AG09319 (cell line): ENCODE results near the gene ZC2HC1B.

Experiments used
- DNase-seq: peaks from one replicate; pipeline ENCODE4 v3.0.0-alpha.2; 2010; ENCODE audit warnings: low read depth; ENCODE audit errors: extremely low read depth
- TF ChIP-seq, protein P1 (sequence below): IDR thresholded peaks from 2 replicates; pipeline ENCODE4 v1.5.1; 2011; ENCODE audit warnings: low read depth, mild to moderate bottlenecking, inconsistent platforms, low read length, moderate library complexity

The ZC2HC1B gene

GRCh38 chr6:143885116-143885515 is 20.8 kb downstream of the ZC2HC1B start:
- TF ChIP-seq, protein P1, sequence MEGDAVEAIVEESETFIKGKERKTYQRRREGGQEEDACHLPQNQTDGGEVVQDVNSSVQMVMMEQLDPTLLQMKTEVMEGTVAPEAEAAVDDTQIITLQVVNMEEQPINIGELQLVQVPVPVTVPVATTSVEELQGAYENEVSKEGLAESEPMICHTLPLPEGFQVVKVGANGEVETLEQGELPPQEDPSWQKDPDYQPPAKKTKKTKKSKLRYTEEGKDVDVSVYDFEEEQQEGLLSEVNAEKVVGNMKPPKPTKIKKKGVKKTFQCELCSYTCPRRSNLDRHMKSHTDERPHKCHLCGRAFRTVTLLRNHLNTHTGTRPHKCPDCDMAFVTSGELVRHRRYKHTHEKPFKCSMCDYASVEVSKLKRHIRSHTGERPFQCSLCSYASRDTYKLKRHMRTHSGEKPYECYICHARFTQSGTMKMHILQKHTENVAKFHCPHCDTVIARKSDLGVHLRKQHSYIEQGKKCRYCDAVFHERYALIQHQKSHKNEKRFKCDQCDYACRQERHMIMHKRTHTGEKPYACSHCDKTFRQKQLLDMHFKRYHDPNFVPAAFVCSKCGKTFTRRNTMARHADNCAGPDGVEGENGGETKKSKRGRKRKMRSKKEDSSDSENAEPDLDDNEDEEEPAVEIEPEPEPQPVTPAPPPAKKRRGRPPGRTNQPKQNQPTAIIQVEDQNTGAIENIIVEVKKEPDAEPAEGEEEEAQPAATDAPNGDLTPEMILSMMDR, result no peak
- no peak for DNase-seq

DNA sequence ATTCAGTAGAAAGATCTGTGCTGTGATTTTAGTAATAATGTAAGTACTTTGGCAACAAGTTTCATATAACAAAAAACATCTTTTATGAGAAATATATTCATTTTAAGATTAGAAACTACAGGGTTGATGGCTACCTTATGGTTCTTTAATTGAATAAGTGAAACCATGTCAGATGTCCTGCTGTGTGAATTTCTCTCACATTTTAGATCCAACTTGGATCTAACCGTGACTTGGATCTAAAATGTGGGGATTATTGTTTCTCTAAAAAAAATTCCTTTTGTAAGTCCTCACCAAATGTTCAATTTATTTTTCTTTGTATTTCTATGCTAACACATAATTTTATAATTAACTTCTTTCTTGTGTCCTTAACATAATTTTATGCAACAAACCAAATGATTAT is 30.4 kb downstream of the ZC2HC1B start:
- no peak for DNase-seq
- TF ChIP-seq, protein P1, result no peak

DNA sequence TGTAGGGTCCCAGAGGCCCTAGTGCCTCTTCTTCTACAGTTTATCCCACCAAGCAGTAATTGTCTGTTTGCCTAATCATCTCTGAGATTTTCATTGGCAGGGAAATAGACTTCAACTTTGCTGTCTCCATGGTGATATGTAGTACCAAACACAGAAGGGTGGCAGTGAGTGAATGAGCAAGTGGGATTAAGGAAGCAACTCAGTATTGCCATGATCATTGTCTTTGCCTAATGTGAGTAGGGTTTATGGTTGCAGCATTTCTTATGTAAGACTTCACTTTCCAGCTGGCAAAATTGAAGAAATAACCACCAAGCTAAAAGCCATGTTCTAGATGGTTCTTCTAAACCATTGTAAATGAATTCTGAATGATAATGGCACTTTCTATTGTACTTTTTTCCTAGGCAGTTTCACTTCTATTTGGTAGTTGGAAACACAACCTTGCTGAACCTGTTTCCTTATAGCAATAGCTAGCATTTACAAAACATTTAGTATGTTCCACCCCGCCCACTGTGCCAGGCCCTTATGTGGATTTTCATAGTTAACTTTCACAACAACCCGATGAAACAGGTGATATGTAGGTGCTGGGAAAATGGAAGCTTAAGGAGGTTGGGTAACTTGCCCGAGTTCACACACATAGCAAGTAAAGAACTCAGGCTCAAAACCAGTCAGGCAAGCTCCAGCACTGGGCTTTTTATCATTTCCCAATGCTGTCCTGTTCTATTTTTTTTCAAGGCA is 32.0 kb downstream of the ZC2HC1B start:
- DNase-seq, result no peak
- TF ChIP-seq, protein P1, result no peak

GRCh38 chr6:143900358-143900757 is 36.1 kb downstream of the ZC2HC1B start:
- DNase-seq, result no peak
- TF ChIP-seq, protein P1, result no peak

- DNase-seq, result no peak
- TF ChIP-seq, protein P1, result no peak
These were observed 37.8 kb downstream of the ZC2HC1B start for GRCh38 chr6:143901885-143902750.

DNA sequence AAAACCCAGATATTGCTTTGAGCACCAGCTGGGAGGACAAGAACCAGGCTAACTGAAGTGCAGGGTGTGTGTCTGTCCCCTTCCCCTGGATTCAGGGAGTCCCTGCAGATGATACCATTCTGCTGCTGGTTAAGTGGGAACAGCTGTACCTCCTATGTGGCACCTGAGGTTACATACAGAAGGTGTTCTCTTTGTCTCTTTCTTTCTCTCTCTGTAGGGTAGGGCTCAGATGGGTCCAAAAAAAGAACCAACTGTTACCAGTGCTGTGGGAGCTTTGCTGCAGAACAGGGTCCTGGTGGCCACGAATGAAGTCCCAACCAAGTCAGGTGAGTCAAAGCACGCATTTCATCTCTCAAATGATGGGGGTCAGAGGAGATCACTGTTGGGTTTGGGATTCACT is 38.6 kb downstream of the ZC2HC1B start:
- no peak for DNase-seq
- TF ChIP-seq, protein P1, result no peak

- TF ChIP-seq, protein P1, result no peak
- no peak for DNase-seq
These were observed 46.8 kb downstream of the ZC2HC1B start for GRCh38 chr6:143911028-143911427.
